ENCODE results near the gene ADSL. TPM values are rescaled to one million over a fixed set of nuclear protein-coding genes. Genes with fewer than 3 reads are reported as not detected.
A peak's percentile ranks its signal among the peaks of the same experiment; 100 is the strongest.

Gene ADSL
- total and polyA plus RNA-seq, 10 donors: 39.1 to 77.7 (median 51.7) TPM

- no peak for DNase-seq
- peak overlapping the region in 2 of 8 donors; percentile 39 to 78 for H3K27ac ChIP-seq
- peaks cover 9 to 97% (median 37%) of the 10 kb centered on the region in 6 donors for H3K4me1 ChIP-seq
- H3K36me3 ChIP-seq: peaks cover 0 to 77% (median 17%) of the 10 kb centered on the region in 6 donors
- peak in 1 of 3 donors; percentile 12 for TF ChIP-seq POLR2AphosphoS5 (IDR thresholded peaks at IDR 0.05)
- TF ChIP-seq CTCF (IDR thresholded peaks at IDR 0.05 in 8 of 11, conservative IDR thresholded peaks at IDR 0.05 in 3 of 11): no peak
- no peaks in the 10 kb centered on the region for H3K9me3 ChIP-seq
- H3K4me3 ChIP-seq: no peak overlapping the region
- intact Hi-C loops (cut with DNase I; ENCODE audit: low total_unique reads): no loop called here
- 61 to 84% (median 82%) methylated on average over 9 of the region's 9 CpGs for WGBS, 5 donors
- no peaks in the 10 kb centered on the region for H3K27me3 ChIP-seq (replicated peaks in 1 of 7)
Observed at GRCh38 chr22:40329466-40329865, 16.8 kb upstream of the ADSL start.

GRCh38 chr22:40330086-40330485 lies 16.2 kb upstream of the ADSL start:
- Histone ChIP-seq H3K36me3 (peaks cover 0 to 71% (median 15%) of the 10 kb centered on the region in 6 donors), H3K4me1 (peaks cover 15 to 98% (median 42%) of the 10 kb centered on the region in 6 donors), H3K4me3 (no peak overlapping the region), H3K27ac (peak overlapping the region in 1 of 8 donors; percentile 39), H3K9me3 (no peaks in the 10 kb centered on the region), H3K27me3 (replicated peaks in 1 of 7) (no peaks in the 10 kb centered on the region)
- intact Hi-C loops (cut with DNase I; ENCODE audit: low total_unique reads): no loop called here
- TF ChIP-seq POLR2AphosphoS5 (IDR thresholded peaks at IDR 0.05) (no peak), POLR2A (IDR thresholded peaks at IDR 0.05) (no peak), CTCF (IDR thresholded peaks at IDR 0.05 in 8 of 11, conservative IDR thresholded peaks at IDR 0.05 in 3 of 11) (no peak)
- 43 to 81% (median 65%) methylated on average over 4 of the region's 4 CpGs for WGBS, 5 donors
- DNase-seq: no peak

- intact Hi-C loops (cut with DNase I; ENCODE audit: low total_unique reads): no loop called here
- H3K4me3 ChIP-seq: no peak overlapping the region
- H3K9me3 ChIP-seq: no peaks in the 10 kb centered on the region
- no peak for DNase-seq
- TF ChIP-seq POLR2A (IDR thresholded peaks at IDR 0.05) (no peak), POLR2AphosphoS5 (IDR thresholded peaks at IDR 0.05) (no peak), CTCF (IDR thresholded peaks at IDR 0.05 in 8 of 11, conservative IDR thresholded peaks at IDR 0.05 in 3 of 11) (no peak)
- no peak overlapping the region for H3K27ac ChIP-seq
- H3K27me3 ChIP-seq (replicated peaks in 1 of 7): no peaks in the 10 kb centered on the region
- 77 to 84% (median 81%) methylated on average over 10 of the region's 10 CpGs for WGBS, 5 donors
- peaks cover 0 to 66% (median 12%) of the 10 kb centered on the region in 6 donors for H3K36me3 ChIP-seq
- H3K4me1 ChIP-seq: peaks cover 18 to 98% (median 44%) of the 10 kb centered on the region in 6 donors
Observed at GRCh38 chr22:40330615-40331014, 15.7 kb upstream of the ADSL start.

GRCh38 chr22:40331706-40332105 lies 14.6 kb upstream of the ADSL start:
- peak overlapping the region in 4 of 8 donors; percentile 4 to 57 (median 37) for H3K27ac ChIP-seq
- intact Hi-C loops (cut with DNase I; ENCODE audit: low total_unique reads): no loop called here
- H3K27me3 ChIP-seq (replicated peaks in 1 of 7): no peaks in the 10 kb centered on the region
- DNase-seq: no peak
- peaks cover 22 to 98% (median 50%) of the 10 kb centered on the region in 6 donors for H3K4me1 ChIP-seq
- WGBS, 5 donors: 68 to 85% (median 76%) methylated on average over 4 of the region's 4 CpGs
- no peak overlapping the region for H3K4me3 ChIP-seq
- no peaks in the 10 kb centered on the region for H3K9me3 ChIP-seq
- TF ChIP-seq POLR2A (IDR thresholded peaks at IDR 0.05) (no peak), CTCF (IDR thresholded peaks at IDR 0.05 in 8 of 11, conservative IDR thresholded peaks at IDR 0.05 in 3 of 11) (no peak), POLR2AphosphoS5 (IDR thresholded peaks at IDR 0.05) (no peak)
- H3K36me3 ChIP-seq: peaks cover 0 to 60% (median 12%) of the 10 kb centered on the region in 6 donors

Data from spleen (tissue), 11 donors.